ENCODE results near the gene SMYD4. TPM values are rescaled to one million over a fixed set of nuclear protein-coding genes. Genes with fewer than 3 reads are reported as not detected.
"Not testable (repeated sequence)": the region's sequence is repeated elsewhere in the genome, so short reads cannot be mapped to it uniquely, and the experiment has no call there.

SMYD4 gene
- total RNA-seq, 1 donor from 2014 or later, result 24.0 TPM

DNA sequence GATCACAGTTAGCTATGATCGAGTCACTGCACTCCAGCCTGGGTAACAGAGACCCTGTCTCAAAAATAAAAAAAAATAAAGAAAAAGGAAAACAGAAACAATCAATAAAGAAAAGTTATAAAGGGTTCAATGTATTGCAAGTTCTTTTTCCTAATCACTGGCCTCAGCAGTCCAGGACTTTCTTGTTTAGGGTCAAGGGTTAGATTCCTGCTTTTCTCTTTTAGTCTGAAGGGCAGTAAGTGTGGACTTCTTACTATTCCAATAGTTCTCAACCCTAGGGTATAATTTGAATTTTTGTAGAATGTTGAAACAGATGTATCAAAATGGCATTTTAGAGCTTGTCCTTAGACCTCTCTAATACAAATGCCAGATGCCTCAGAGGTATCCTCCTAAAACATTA lies 27.3 kb downstream of the SMYD4 start:
- H3K4me1 ChIP-seq, result no peaks in the 10 kb centered on the region
- H3K9me3 ChIP-seq (ENCODE audit: low read depth), result no peaks in the 10 kb centered on the region
- H3K4me3 ChIP-seq, result no peak overlapping the region
- no peak overlapping the region for H3K4me2 ChIP-seq
- no peak overlapping the region for H3K9ac ChIP-seq
- Mint-ChIP-seq H3K9me3 (no peaks in the 10 kb centered on the region), H3K4me3 (no peak overlapping the region), H3K27me3 (ENCODE audit: insufficient read depth, low read depth) (no peaks in the 10 kb centered on the region), H3K36me3 (peaks cover 23% of the 10 kb centered on the region), H3K27ac (no peak overlapping the region), H3K4me1 (no peaks in the 10 kb centered on the region)
- TF ChIP-seq, protein P1, sequence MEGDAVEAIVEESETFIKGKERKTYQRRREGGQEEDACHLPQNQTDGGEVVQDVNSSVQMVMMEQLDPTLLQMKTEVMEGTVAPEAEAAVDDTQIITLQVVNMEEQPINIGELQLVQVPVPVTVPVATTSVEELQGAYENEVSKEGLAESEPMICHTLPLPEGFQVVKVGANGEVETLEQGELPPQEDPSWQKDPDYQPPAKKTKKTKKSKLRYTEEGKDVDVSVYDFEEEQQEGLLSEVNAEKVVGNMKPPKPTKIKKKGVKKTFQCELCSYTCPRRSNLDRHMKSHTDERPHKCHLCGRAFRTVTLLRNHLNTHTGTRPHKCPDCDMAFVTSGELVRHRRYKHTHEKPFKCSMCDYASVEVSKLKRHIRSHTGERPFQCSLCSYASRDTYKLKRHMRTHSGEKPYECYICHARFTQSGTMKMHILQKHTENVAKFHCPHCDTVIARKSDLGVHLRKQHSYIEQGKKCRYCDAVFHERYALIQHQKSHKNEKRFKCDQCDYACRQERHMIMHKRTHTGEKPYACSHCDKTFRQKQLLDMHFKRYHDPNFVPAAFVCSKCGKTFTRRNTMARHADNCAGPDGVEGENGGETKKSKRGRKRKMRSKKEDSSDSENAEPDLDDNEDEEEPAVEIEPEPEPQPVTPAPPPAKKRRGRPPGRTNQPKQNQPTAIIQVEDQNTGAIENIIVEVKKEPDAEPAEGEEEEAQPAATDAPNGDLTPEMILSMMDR (IDR thresholded peaks at IDR 0.05), result no peak
- no peak for TF ChIP-seq EZH2phosphoT487 (IDR thresholded peaks at IDR 0.05)
- TF ChIP-seq EZH2 (IDR thresholded peaks at IDR 0.05), result no peak
- H2AFZ ChIP-seq (replicated peaks), result no peak overlapping the region
- H3K36me3 ChIP-seq, result no peaks in the 10 kb centered on the region
- H3K79me2 ChIP-seq (ENCODE audit: low read depth), result peaks cover 4% of the 10 kb centered on the region
- no peaks in the 10 kb centered on the region for H3K27me3 ChIP-seq
- DNase-seq (ENCODE audit: low spot score), result no peak
- H3K27ac ChIP-seq, result no peak overlapping the region
- no peaks in the 10 kb centered on the region for H3F3A ChIP-seq (ENCODE audit: low read depth)
- peaks cover 3% of the 10 kb centered on the region for H4K20me1 ChIP-seq (ENCODE audit: low read depth)

DNA sequence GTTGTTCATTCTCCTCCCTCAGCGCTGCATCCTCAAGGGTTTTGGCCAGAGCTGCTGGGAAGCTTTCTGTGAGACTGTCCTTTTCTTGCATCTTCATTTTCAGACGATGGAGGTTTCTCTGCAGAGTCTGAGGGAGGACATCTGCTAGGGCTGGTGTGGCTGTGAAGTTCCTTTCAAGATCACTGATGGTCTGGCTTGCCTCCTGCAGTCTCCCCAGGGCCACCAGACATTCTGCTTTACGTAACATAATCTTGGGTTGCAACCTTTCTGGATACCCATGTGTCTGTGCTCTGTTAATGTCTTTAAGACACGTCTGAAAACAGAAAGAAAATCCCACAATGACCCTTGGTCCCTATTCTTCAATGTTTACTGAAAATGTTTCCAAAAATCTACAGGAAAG lies 29.0 kb downstream of the SMYD4 start:
- Mint-ChIP-seq H3K36me3 (peaks cover 26% of the 10 kb centered on the region), H3K27me3 (ENCODE audit: insufficient read depth, low read depth) (no peaks in the 10 kb centered on the region), H3K9me3 (no peaks in the 10 kb centered on the region), H3K27ac (no peak overlapping the region), H3K4me3 (no peak overlapping the region), H3K4me1 (no peaks in the 10 kb centered on the region)
- no peak overlapping the region for H3K4me3 ChIP-seq
- H3K4me2 ChIP-seq, result no peak overlapping the region
- H3K36me3 ChIP-seq, result no peaks in the 10 kb centered on the region
- DNase-seq (ENCODE audit: low spot score), result no peak
- peaks cover 3% of the 10 kb centered on the region for H4K20me1 ChIP-seq (ENCODE audit: low read depth)
- H2AFZ ChIP-seq (replicated peaks), result no peak overlapping the region
- H3K27me3 ChIP-seq, result no peaks in the 10 kb centered on the region
- no peak overlapping the region for H3K9ac ChIP-seq
- peaks cover 7% of the 10 kb centered on the region for H3K79me2 ChIP-seq (ENCODE audit: low read depth)
- H3K4me1 ChIP-seq, result no peaks in the 10 kb centered on the region
- no peaks in the 10 kb centered on the region for H3F3A ChIP-seq (ENCODE audit: low read depth)
- H3K27ac ChIP-seq, result no peak overlapping the region
- H3K9me3 ChIP-seq (ENCODE audit: low read depth), result no peaks in the 10 kb centered on the region
- TF ChIP-seq EZH2 (IDR thresholded peaks at IDR 0.05) (no peak), EZH2phosphoT487 (IDR thresholded peaks at IDR 0.05) (no peak)
- TF ChIP-seq, protein P1 (IDR thresholded peaks at IDR 0.05), result no peak

DNA sequence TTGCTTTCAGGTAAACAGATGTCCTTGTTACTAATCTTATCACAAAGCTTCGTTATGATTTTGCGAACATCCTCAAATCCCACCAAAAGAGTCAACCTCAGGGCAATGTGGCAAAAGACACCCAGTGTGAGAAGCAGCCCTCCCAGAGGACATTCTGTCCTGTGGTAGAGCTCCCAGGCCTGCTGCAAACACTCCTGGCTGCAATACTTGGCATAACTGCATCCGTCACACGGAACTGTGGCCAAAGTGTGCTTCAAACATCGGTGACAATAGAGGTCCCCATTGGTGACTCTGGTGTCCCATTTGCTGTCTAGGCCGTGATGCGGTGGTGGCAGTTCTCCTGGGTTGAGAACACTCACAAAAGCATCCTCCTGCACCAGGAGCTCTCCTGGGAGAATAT lies 29.5 kb downstream of the SMYD4 start:
- peaks cover 3% of the 10 kb centered on the region for H4K20me1 ChIP-seq (ENCODE audit: low read depth)
- H3K27ac Mint-ChIP-seq, result no peak overlapping the region

DNA sequence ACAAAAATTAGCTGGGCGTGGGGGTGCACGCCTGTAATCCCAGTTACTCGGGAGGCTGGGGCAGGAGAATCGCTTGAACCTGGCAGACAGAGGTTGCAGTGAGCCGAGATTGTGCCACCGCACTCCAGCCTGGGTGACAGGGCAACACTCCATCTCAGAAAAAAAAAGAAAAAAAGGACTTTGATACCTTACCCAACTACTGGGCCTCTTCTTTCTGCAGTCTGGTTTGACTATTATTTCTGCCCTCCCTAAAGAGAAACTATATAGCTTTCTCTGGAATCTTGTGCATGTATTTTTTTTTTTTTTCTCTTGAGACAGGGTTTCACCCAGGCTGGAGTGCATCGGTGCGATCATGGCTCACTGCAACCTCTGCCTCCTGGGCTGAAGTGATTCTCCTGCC lies 31.9 kb downstream of the SMYD4 start:
- not testable (repeated sequence) for H3K27me3 Mint-ChIP-seq (ENCODE audit: insufficient read depth, low read depth); H3K27me3 ChIP-seq; H3K27ac ChIP-seq; H3K4me1 Mint-ChIP-seq; DNase-seq (ENCODE audit: low spot score); H3K9me3 Mint-ChIP-seq; H3F3A ChIP-seq (ENCODE audit: low read depth); H3K4me3 Mint-ChIP-seq; H4K20me1 ChIP-seq (ENCODE audit: low read depth); H3K27ac Mint-ChIP-seq; H3K36me3 ChIP-seq; H3K9me3 ChIP-seq (ENCODE audit: low read depth); H3K9ac ChIP-seq; H3K4me3 ChIP-seq; H2AFZ ChIP-seq (replicated peaks); H3K4me1 ChIP-seq; H3K4me2 ChIP-seq
- peaks cover 20% of the 10 kb centered on the region for H3K36me3 Mint-ChIP-seq
- peaks cover 26% of the 10 kb centered on the region for H3K79me2 ChIP-seq (ENCODE audit: low read depth)

More for the DNA sequence above, 29.5 kb downstream of the SMYD4 start:
- Mint-ChIP-seq H3K4me3 (no peak overlapping the region), H3K9me3 (no peaks in the 10 kb centered on the region), H3K27me3 (ENCODE audit: insufficient read depth, low read depth) (no peaks in the 10 kb centered on the region), H3K36me3 (peaks cover 26% of the 10 kb centered on the region), H3K4me1 (no peaks in the 10 kb centered on the region)
- TF ChIP-seq, protein P1 (IDR thresholded peaks at IDR 0.05), result no peak
- no peak for TF ChIP-seq EZH2phosphoT487 (IDR thresholded peaks at IDR 0.05)
- no peak for TF ChIP-seq EZH2 (IDR thresholded peaks at IDR 0.05)
- H3K27me3 ChIP-seq, result no peaks in the 10 kb centered on the region
- no peaks in the 10 kb centered on the region for H3F3A ChIP-seq (ENCODE audit: low read depth)
- no peak overlapping the region for H3K4me2 ChIP-seq
- peaks cover 11% of the 10 kb centered on the region for H3K79me2 ChIP-seq (ENCODE audit: low read depth)
- no peaks in the 10 kb centered on the region for H3K36me3 ChIP-seq
- H3K9me3 ChIP-seq (ENCODE audit: low read depth), result no peaks in the 10 kb centered on the region
- no peak overlapping the region for H2AFZ ChIP-seq (replicated peaks)
- H3K9ac ChIP-seq, result no peak overlapping the region
- DNase-seq (ENCODE audit: low spot score), result no peak
- H3K4me3 ChIP-seq, result no peak overlapping the region
- no peak overlapping the region for H3K27ac ChIP-seq
- H3K4me1 ChIP-seq, result no peaks in the 10 kb centered on the region

Measured in neural progenitor cell (in vitro differentiated cells).